GM18873 (cell line): ENCODE results near the gene PSG3.
"Not testable (repeated sequence)": the region's sequence is repeated elsewhere in the genome, so short reads cannot be mapped to it uniquely, and the experiment has no call there.

Source experiments
- ATAC-seq: cut with Tn5 transposase; IDR thresholded peaks from one replicate; pipeline ENCODE4 v1.9.1; 2021; ENCODE audit warnings: mild to moderate bottlenecking, moderate library complexity, moderate number of reproducible peaks; ENCODE audit not compliant: unreplicated experiment, low FRiP score

Gene PSG3

DNA sequence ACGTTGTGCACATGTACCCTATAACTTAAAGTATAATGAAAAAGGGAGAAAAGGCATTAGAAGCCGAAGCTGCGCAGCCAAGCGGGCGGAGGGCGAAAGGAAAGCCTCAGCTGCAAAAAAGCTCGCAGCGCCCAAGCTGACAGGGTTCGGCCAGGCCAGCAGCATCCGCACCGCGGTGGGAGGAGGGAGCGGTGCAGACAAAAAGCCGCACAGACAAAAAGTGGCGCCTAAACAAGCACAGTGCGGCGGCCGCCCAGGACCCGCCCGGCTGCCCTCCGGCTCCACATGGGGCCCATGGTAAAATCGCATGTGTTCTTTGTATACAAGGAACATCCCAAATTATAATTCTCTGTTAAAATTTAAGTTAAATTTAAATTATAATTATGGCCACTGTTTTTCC, 42.4 kb downstream of the PSG3 start:
- no peak for ATAC-seq

DNA sequence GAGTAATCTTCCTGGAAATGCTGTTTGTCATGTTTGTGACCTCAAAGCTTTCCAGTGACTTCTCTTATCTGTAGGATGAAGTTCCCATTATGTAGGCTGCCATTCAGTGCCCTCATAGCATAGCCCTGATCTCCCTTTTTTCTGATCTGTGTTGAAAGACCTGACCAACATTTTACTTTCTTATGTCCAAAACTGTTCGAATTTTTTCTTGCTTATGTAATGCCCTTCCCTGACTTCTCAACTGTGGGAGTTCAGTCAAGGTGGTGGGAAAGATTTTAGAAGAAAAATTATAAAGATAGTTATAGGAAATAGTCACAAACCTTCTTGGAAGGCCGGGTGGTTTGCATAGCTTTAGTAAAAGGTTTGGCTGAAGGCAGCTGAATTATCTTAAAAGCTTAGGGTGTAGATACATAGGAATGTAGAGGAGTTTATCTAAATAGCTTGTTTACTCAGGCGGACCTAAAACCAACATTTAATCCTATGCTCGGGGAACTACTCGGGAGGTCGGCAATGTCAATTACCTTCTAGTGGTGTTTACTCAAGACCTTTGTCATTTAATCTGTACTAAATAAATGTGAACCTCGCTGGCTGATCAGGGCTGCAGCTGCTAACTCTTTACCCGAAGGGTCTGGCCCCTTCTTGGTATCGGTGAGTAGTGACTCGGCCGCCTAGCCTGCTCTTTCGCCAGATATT, 44.3 kb downstream of the PSG3 start:
- ATAC-seq: no peak

DNA sequence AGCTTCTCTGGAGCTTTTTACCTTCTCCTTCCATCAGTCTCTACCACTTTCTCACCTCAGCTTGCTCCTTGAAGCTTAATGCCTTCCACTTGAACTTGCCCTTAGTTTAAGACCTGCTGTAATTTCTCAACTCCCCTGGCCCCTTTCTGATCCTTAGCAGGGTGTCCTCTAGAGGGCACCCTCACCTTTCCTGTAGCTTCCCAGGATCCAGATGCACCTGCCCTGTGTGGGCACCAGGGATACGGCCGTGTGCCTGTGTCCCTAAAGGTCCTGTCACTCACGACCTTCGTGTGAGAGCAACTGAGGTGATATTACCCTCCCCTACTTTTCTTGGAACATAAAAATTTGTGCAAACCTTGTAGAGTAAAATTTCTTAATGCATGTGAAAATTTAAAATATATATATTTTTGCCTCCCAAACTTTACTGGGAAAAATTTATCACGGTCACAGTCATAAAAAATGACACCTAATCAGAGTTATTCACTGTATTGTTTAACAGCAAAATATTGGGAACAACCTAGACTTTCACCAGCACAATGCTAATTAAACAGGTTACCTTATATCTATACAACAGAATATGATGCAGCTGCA, 46.4 kb downstream of the PSG3 start:
- no peak for ATAC-seq

DNA sequence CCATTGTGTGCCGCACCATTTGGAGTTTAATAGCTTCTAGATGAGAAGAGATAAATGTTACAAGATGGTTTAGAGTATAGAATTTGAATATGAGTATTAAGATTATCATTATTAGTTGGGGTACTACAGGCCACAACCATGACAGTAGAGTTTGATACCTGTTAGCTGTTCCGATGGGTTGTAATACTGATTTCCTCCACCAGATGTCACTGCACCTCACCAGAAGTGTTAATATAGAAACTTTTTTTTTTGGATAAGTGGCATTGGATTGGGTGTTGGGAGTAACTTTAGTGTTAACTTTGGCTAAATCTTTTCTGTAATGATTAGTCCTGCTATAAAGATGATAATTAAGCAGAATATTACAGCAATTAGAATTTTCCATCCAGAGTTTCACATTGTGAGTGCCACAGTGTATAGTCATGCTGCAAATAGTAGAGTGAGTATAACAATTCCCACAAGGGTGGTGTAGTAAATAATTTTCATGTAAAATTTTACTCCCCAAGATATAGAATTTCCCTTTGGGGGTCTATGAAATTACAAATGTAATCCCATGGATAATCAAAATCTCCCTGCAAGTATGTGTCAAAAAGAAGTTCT, 56.3 kb downstream of the PSG3 start:
- ATAC-seq: no peak

DNA sequence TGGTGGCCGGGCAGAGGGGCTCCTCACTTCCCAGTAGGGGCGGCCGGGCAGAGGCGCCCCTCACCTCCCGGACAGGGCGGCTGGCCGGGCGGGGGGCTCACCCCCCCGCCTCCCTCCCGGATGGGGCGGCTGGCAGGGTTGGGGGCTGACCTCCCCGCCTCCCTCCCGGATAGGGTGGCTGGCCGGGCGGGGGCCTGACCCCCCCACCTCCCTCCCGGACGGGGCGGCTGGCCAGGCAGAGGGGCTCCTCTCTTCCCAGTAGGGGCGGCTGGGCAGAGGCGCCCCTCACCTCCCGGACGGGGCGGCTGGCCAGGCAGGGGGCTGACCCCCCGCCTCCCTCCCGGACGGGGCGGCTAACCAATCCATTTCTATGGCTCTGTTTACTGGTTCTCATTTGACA, 64.0 kb downstream of the PSG3 start:
- ATAC-seq: not testable (repeated sequence)

DNA sequence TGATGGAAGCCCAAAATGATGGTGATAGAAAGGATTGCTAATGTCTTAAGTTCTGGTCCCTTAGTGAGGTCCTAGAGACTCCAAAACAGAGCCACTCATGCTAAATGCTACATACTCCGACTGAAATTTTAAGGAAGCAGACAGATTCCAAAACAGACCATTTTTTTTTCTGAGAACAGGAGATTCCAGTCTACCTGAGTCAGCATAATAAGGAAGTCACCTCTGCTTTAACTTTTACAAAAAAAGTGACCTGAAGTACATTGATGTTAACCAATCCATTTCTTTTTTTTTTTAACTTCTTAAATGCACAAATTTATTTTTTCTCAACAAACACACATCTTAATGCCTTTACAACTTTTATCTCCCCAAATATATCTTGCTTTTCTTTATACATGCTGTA, 65.7 kb downstream of the PSG3 start:
- ATAC-seq: not testable (repeated sequence)
